ENCODE data around the gene ARID1B. TPM values are rescaled to one million over a fixed set of nuclear protein-coding genes. Genes with fewer than 3 reads are reported as not detected.

The ARID1B gene
- total and polyA plus RNA-seq, 2 of the 4 experiments (the other 2 are of a cell fraction): 14.5 to 20.1 TPM

DNA sequence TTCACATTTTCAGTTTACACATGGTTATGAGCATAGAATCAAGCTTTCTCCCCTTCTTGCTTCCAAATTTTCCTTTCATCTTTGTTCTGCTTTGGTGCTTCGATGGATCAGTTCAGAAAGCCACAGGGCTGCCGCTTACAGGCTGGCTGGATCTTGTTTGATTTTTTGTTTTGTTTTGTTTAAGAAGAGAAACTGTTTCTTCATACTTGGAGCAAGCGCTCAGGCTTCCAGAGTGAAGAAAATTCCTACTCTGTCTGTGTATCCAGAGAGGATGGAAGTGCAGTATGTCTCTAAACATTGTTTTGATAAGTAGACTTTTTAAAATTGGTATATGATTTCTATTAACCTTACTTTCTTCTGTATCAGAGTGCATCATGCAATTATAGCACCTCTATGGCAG is 66.9 kb downstream of the ARID1B start:
- peaks cover 76% of the 10 kb centered on the region for H4K20me1 ChIP-seq (ENCODE audit: insufficient read depth, low read length)
- no peaks in the 10 kb centered on the region for H3K36me3 ChIP-seq (ENCODE audit: control insufficient read depth, insufficient read depth, low read length)
- H3K9ac ChIP-seq (ENCODE audit: low read depth, low read length): 0 out of 2 replicates have a peak overlapping the region, but pooled peaks have one; percentile 53
- no peak overlapping the region for H4K91ac ChIP-seq (ENCODE audit: insufficient read depth, low read depth, low read length)
- TF ChIP-seq NFE2L2 (IDR thresholded peaks at IDR 0.05; ENCODE audit: low read depth, low read length): no peak
- WGBS, 2 experiments (ENCODE audit: extremely low coverage in 2 of 2, insufficient read length in 1 of 2): no CpG with 5 or more reads among the region's 3 CpGs
- BruUV-seq (replicated peaks): no TSS peak
- DNase-seq (peak; percentile 45), ATAC-seq (ENCODE audit: low read depth) (peak; percentile 74)
- dilution Hi-C loops (cut with HindIII; ENCODE audit: low sequenced_read_pairs, unreplicated experiment) (no loop called here), in situ Hi-C loops (cut with MboI; ENCODE audit: low sequenced_read_pairs) (no loop called here), intact Hi-C loops (cut with micrococcal nuclease) (no loop called here)
- no peak overlapping the region for H3K4ac ChIP-seq (ENCODE audit: low read depth, low read length)
- H2BK20ac ChIP-seq (ENCODE audit: low read depth, low read length): no peak overlapping the region
- H3K27me3 ChIP-seq (ENCODE audit: control insufficient read depth, insufficient read depth, low read length): no peaks in the 10 kb centered on the region
- peak overlapping the region; percentile 29; the same call in 1 of the 2 replicates for H3K27ac ChIP-seq (ENCODE audit: insufficient read depth, low read length)
- H3K9me1 ChIP-seq (ENCODE audit: insufficient read depth, low read length): peaks cover 35% of the 10 kb centered on the region
- no peak overlapping the region for H3K4me3 ChIP-seq (ENCODE audit: insufficient read depth, low read depth, low read length)
- peak overlapping the region; percentile 38 for H3K4me2 ChIP-seq (ENCODE audit: low read depth, low read length)
- H3K79me1 ChIP-seq (ENCODE audit: low read depth in 1 of 2, low read length in 2 of 2): peaks cover 38 to 87% of the 10 kb centered on the region in 2 experiments
- CTCF ChIA-PET: interaction anchor here (1.1 kb wide), 1 partner anchor 8 kb away, joined by 3 read pairs; no protein-coding TSS in a partner anchor
- H4K8ac ChIP-seq (ENCODE audit: low read depth in 2 of 2, low read length in 2 of 2): no peak overlapping the region
- H2BK120ac ChIP-seq (ENCODE audit: low read depth, low read length): no peak overlapping the region
- no peak overlapping the region for H3K56ac ChIP-seq (ENCODE audit: extremely low read depth, insufficient read depth, low read length)
- H2BK5ac ChIP-seq (ENCODE audit: low read depth, low read length, poor library complexity, severe bottlenecking): peak overlapping the region; percentile 5
- no peak overlapping the region for H4K5ac ChIP-seq (ENCODE audit: low read depth, low read length)
- H2BK15ac ChIP-seq (ENCODE audit: low read depth, low read length): no peak overlapping the region
- no peak overlapping the region for H3K14ac ChIP-seq (replicated peaks; ENCODE audit: low read depth, low read length)
- no peak overlapping the region for H2AK5ac ChIP-seq (ENCODE audit: low read depth, low read length)
- POLR2A ChIA-PET (ENCODE audit: unreplicated experiment): no interaction called here
- H2AK9ac ChIP-seq (replicated peaks; ENCODE audit: low read depth, low read length, poor library complexity): no peak overlapping the region
- no peaks in the 10 kb centered on the region for H3K9me3 ChIP-seq (ENCODE audit: control insufficient read depth, insufficient read depth, low read length)
- peak overlapping the region; percentile 72; the same call in 1 of the 2 replicates for H3K18ac ChIP-seq (ENCODE audit: low read depth, low read length)
- peaks cover 30% of the 10 kb centered on the region for H3K4me1 ChIP-seq (ENCODE audit: control insufficient read depth, insufficient read depth, low read length)
- no peak overlapping the region for H2AFZ ChIP-seq (replicated peaks; ENCODE audit: low read length, poor library complexity)
- H3K23ac ChIP-seq (ENCODE audit: low read depth, low read length): no peak overlapping the region

All from IMR-90 (cell line).